SIG-M5 (cell line): Measurements from ENCODE around the gene TOR4A.

ENCODE experiments used
- DNase-seq: peaks from one replicate; lab custom pipeline; 2025; lab: John Stamatoyannopoulos, UW

The TOR4A gene

DNA sequence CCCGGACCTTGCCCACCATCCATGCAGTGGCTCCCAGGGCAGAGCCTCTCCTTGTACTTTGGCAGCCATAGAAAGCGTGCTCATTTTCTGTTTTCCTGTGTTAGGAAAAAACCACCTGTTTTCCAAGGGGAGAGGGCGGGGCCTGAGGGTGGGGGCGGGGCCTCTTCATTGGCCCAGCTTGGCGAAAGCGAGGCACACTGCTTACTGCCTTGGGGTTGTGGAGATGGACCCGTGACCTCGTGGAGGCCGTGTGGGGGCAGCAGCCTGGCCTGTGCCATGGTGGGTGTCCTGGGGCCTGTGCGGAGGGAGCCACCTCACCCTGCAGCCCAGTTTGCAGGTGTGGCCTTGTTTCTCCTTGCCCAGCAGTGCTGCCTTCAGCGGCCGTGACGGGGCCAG lies 4.4 kb upstream of the TOR4A start:
- DNase-seq: no peak

GRCh38 chr9:137273611-137274320 lies 3.8 kb upstream of the TOR4A start:
- no peak for DNase-seq

GRCh38 chr9:137275203-137275587 lies 2.3 kb upstream of the TOR4A start:
- no peak for DNase-seq

- no peak for DNase-seq
Observed at GRCh38 chr9:137275588-137276472, 1.7 kb upstream of the TOR4A start.

DNA sequence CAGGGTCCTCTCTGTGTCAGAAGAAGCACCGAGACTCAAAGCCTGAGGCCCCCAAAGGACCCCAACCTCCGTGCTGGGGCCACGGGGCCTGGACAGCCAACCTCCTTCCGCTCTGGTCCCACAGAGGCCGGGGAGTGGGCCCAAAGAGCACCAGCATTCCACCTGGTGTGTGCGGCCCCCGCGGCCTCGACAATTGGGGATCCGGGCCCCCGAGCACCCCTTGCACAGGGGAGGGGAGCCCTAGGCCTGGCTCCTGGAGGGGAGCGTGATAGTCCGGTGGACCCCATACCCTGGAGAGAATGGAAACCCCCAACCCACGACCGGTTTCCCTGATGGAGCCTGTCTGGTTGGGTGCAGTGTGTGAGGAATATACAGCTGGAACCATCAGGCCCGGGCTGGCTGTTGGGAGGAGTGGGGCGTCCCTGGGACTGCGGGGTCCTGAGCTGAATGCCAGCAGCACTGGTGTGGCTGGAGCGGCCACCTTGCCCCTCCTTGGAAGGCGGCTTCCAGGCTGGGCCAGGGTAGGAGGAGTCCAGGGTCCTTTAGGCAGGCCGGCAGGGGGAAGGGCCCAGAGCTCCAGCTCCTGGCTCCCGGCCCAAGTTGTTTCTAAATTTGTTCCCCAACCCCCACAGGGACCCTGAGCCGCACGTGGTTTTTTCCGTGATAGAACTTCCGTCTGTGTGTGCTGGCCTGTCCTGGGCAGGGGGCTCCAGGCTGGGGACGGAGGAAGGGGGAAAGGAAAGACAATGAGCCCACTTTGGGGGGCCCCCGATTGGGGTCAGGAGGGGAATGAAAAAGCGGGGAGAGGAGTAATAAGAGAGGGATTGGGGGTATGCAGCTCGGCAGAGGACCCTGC lies 825 bp upstream of the TOR4A start:
- no peak for DNase-seq

DNA sequence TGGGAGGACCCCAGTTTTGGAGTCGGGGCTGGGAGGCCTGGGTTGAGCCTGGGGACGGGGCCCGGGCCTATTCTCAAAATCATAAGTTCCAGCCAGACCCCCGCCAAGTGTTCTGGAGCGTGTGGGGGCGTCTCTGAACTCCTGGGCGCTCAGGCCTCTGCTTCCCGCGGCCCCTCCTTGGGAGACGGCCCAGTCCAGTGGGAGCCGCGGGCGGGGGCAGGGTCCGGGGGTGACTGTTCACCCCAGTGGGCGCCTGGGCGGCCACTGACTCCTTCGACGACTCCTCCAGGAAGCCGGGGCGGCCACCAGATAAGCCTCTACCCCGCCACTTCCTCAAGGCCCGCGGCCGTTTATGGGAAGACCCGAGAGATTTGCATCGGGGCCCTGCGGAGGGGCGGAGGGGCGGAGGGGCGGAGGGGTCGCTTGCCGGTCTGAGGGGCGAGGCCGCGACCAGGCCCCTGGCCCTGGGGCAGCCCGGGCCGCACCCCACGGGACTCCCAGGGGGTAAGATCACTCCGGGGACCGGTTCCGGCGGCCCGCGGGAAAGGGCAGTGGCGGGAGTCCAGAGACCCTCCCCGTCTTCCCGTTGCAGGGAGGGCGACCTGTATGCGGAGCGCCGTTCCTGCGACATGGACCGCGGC lies 655 bp downstream of the TOR4A start:
- no peak for DNase-seq

DNA sequence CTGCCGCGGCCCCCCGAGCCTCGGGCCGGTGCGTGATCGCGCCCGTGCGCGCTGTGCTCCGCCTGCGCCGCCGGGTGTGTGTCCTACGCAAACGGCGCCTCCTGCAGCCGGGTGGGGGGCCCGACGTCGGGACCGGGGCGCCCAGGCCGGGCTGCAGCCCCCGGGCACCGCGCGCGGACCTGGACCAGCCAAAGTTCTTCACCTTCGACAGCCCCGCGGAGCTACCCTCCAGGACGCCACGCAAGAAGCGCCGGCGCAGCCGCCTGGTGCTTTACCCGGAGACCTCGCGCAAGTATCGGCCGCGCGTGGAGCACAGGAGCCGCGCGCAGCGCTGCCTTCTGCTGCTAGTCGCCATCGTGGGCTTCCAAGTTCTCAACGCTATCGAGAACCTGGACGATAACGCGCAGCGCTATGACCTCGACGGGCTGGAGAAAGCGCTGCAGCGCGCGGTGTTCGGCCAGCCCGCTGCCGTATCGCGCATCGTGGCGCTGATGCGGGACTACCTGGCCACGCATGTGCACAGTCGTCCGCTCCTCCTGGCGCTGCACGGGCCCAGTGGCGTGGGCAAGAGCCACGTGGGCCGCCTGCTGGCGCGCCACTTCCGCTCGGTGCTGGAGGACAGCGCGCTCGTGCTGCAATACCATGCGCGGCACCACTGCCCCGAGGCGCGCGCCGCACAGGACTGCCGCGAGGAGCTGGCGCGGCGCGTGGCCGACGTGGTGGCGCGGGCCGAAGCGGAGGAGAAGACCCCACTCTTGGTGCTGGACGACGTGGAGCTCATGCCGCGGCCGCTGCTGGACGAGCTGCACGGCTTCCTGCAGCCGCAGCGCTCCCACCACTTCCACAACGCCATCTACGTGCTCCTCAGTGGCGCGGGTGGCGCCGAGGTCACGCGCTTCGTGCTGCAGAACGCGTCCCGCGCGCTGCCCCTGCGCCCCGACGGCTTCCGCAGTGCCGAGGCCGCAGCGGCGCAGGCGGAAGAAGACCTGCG lies 1.5 kb downstream of the TOR4A start:
- no peak for DNase-seq

- no peak for DNase-seq
Observed at GRCh38 chr9:137279741-137280473, 2.4 kb downstream of the TOR4A start.

GRCh38 chr9:137280474-137281344 lies 3.2 kb downstream of the TOR4A start:
- DNase-seq: no peak

DNA sequence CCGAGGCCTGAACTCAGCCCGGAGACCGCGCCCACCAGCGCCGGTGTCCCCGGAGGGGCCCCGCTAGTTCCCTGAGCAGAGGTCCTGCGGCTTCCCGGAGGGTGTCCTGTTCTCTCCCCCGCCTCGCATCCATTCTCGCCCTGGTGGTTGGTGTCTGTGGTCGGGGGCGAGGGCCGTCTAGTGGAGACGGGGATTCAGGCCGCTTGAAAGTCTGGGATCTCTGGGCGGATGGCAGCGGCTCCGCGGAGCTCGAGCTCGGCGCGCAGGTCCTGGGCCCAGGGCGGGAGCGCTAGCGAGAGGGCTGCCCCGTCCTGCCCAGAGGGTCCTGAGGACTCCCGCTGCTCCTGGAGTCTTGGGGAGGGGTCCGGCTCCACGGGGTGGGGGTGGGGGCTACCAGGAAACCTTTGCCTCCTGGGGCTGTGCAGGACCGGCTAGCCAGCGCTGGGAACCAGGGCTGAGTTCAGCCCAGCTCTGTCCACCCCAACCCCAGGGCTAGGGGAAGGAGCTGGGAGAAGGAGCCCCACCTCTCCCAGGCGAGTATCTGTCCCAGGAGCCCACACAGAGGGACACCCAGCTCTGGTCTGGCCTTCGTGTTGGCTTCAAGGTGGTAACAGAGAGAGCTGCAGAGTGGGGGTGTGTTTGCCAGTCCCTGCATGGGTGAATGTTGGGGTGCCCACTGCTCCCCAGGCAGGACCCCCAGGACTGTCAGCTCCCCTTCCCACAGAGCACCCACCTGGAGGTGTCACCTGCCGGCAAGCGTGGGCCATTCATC lies 4.0 kb downstream of the TOR4A start:
- DNase-seq: no peak

DNA sequence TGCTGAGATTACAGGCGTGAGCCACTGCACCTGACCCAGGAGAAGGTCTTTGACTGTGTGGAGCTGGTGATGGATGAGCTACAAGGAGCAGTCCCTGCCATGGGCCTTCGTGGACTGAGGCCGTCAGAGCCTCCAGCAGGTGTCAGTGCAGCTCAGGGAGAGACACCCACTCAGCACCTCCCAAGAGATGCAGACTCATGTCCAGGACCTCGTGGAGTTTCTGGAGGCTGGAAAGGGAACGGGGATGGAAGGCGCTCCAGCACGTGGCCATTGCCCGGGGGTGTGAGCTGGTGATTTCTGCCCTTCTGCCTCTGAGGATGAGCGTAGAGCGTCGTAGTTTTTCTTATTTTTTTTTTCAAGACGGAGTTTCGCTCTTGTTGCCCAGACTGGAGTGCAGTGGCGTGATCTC lies 9.5 kb downstream of the TOR4A start:
- no peak for DNase-seq

DNA sequence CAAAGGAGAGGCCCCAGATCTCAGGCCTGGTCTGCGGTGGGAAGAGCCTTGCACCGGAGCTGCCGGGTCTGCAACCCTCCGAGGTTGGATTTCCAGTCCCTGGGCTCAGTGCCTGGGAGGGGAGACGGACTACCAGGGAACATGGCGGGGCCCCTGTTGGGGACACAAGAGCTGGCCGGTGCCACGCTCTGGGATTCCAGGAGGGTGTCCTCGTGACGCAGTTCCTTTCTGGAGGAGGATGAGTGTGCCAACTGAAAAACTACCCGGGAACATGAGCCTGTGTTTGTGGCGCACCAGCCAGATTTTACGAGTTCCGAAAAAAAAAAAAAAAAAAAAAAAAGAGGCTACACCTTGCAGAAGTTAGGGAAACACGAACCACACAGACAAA lies 15.6 kb downstream of the TOR4A start:
- no peak for DNase-seq

- no peak for DNase-seq
Observed at GRCh38 chr9:137293482-137294090, 16.1 kb downstream of the TOR4A start.

DNA sequence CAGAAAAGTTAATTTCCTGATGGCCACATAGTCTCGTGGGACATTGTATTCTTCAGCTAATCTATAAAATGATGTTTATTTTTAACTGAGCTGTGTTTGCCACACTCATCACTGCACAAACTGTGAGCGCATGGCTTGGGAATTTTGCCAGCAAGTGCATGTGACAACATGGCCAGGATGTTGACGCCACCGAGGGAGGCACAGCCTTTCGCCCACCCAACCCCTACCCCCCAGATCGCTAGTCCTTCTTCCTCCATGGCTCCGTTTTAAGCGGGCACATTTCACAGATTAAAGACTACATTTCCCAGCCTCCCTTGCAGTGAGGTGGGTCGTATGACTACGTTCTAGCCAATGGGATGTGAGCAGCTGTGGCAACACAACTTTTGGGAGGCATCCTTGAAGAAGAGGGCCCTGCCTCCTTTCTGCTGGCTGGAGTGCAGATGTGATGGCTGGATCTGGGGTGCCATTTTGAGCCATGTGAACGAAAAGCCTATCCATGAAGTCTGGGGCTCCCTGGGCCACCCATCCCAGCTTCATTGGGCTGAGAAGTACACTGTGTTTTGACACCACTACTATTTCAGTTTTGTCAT lies 16.7 kb downstream of the TOR4A start:
- no peak for DNase-seq

DNA sequence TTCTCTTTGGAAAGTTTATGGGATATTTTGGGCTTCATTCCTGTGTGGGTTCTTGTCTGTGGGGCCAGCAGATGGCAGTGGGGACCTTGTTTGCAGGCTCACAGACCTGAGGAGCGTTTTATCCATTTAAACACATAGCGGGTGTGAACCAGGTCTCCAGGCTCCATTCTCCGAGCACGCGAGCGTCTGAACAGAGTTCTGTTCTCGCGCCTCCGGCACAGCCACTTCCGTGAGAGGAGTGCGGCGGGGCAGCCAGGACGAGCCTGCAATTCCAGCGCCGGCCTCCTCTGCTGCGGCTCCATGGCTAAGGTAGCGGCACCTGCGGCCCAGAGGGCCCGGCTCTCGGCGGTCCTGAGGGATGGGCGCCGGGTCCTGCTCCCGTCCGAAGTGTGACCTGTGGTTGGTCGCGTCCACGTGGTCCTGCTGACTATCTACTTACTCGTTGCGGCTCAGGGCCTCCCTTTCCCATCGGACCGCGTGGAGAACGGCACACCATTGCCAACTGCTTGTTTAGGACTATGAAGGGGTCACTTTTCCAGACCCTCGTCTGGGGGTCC lies 17.2 kb downstream of the TOR4A start:
- DNase-seq: no peak

- no peak for DNase-seq
Observed at GRCh38 chr9:137295238-137295811, 17.8 kb downstream of the TOR4A start.
